K562 (cell line): ENCODE data around the gene NXT1.

Source experiments
- CHD4 ChIP-seq: fragments of 200-600 bp; sonication (generic); IDR thresholded peaks from 3 replicates; pipeline ENCODE4 v1.6.1; 2012; ENCODE audit warnings: low read depth, mild to moderate bottlenecking, mixed read lengths, low read length, inconsistent platforms; ENCODE audit not compliant: insufficient read depth, insufficient replicate concordance, poor library complexity, severe bottlenecking
- EP300 ChIP-seq: IDR thresholded peaks from 2 replicates; pipeline ENCODE4 v1.6.1; 2012; ENCODE audit warnings: low read length, improper control_type of control experiment
- FOXM1 ChIP-seq, 2 experiments: fragments of 450-650 bp in 1 of 2; sonication (generic) in 1 of 2; formaldehyde crosslinking in 1 of 2; IDR thresholded peaks; 2 replicates each; pipeline versions ENCODE4 v1.6.1 to v1.9.0; 2017 to 2022; ENCODE audit warnings: low read depth in 2 of 2, mild to moderate bottlenecking in 2 of 2, missing genetic modification reagents in 1 of 2, moderate library complexity in 1 of 2
- GATA2 ChIP-seq: sonication (generic); formaldehyde crosslinking; IDR thresholded peaks from 2 replicates; pipeline ENCODE4 v1.4.0; 2020; ENCODE audit warnings: mild to moderate bottlenecking, missing genetic modification reagents
- POLR2A ChIP-seq: fragments of 450-650 bp; conservative IDR thresholded peaks from 2 replicates; pipeline ENCODE4 v1.6.1; 2016
- PTBP1 ChIP-seq: fragments of 200-400 bp; formaldehyde crosslinking; IDR thresholded peaks from 2 replicates; pipeline ENCODE4 v1.6.1; 2017; ENCODE audit warnings: low read depth, low read length
- TARDBP ChIP-seq: fragments of 450-650 bp; IDR thresholded peaks from 2 replicates; pipeline ENCODE4 v1.6.1; 2016
- TCF7L2 ChIP-seq: fragments of 150-350 bp; IDR thresholded peaks from 2 replicates; pipeline ENCODE4 v1.6.1; 2016; ENCODE audit warnings: low read depth, mild to moderate bottlenecking, low read length, moderate library complexity
- TEAD4 ChIP-seq, 2 experiments: sonication (generic) in 1 of 2; formaldehyde crosslinking in 1 of 2; IDR thresholded peaks; 2 replicates each; pipeline versions ENCODE4 v1.6.1 to v1.8.0; 2012 to 2022; ENCODE audit warnings: borderline replicate concordance in 1 of 2, inconsistent platforms in 1 of 2, low read length in 1 of 2, mild to moderate bottlenecking in 1 of 2, missing genetic modification reagents in 1 of 2
- ZNF274 ChIP-seq: IDR thresholded peaks from 2 replicates; pipeline ENCODE4 v1.6.1; 2011; ENCODE audit warnings: low read depth, mild to moderate bottlenecking, low read length, moderate library complexity, borderline replicate concordance
- TF ChIP-seq, protein P1 (sequence below): fragments of 450-650 bp; IDR thresholded peaks from 2 replicates; pipeline ENCODE4 v1.6.1; 2016; ENCODE audit warnings: antibody characterized with exemption
- TF ChIP-seq, protein P2 (sequence below): fragments of 450-650 bp; IDR thresholded peaks from 2 replicates; pipeline ENCODE4 v1.6.1; 2016; ENCODE audit warnings: low read depth

DNA sequence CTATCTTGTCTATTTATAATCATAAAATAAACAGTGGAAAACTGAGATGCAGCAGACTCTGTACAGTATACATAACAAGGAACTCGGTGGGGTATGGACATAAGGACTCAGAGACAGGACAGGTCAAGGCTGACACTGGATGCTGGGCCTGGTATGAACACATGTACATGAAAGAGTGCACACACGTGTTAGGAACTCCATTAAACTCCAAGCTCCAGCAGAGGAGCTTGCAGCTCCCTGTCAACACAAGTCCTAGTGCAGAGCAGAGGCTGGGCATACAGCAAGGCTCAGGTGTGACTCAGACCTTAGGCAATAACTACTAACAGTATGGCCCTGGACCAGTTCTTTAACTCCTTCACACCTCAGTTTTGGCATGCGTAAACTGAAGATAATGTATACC lies 53.6 kb downstream of the NXT1 start:
- TF ChIP-seq CHD4 (no peak), TEAD4 (IDR thresholded peaks at IDR 0.05; ENCODE audit: low read length) (no peak), TEAD4 (CRISPR knock-in tag; IDR thresholded peaks at IDR 0.05; ENCODE audit: borderline replicate concordance) (no peak), TCF7L2 (no peak), POLR2A (no peak), PTBP1 (no peak), GATA2 (CRISPR knock-in tag) (no peak), EP300 (no peak), TARDBP (no peak), FOXM1 (IDR thresholded peaks at IDR 0.05; ENCODE audit: low read depth) (no peak), FOXM1 (CRISPR knock-in tag; IDR thresholded peaks at IDR 0.05; ENCODE audit: low read depth) (no peak), ZNF274 (no peak)
- TF ChIP-seq, protein P1, sequence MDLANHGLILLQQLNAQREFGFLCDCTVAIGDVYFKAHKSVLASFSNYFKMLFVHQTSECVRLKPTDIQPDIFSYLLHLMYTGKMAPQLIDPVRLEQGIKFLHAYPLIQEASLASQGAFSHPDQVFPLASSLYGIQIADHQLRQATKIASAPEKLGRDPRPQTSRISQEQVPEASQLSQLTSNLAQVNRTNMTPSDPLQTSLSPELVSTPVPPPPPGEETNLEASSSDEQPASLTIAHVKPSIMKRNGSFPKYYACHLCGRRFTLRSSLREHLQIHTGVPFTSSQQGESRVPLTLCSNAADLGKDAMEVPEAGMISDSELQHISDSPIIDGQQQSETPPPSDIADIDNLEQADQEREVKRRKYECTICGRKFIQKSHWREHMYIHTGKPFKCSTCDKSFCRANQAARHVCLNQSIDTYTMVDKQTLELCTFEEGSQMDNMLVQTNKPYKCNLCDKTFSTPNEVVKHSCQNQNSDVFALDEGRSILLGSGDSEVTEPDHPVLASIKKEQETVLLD, result no peak
- TF ChIP-seq, protein P2, sequence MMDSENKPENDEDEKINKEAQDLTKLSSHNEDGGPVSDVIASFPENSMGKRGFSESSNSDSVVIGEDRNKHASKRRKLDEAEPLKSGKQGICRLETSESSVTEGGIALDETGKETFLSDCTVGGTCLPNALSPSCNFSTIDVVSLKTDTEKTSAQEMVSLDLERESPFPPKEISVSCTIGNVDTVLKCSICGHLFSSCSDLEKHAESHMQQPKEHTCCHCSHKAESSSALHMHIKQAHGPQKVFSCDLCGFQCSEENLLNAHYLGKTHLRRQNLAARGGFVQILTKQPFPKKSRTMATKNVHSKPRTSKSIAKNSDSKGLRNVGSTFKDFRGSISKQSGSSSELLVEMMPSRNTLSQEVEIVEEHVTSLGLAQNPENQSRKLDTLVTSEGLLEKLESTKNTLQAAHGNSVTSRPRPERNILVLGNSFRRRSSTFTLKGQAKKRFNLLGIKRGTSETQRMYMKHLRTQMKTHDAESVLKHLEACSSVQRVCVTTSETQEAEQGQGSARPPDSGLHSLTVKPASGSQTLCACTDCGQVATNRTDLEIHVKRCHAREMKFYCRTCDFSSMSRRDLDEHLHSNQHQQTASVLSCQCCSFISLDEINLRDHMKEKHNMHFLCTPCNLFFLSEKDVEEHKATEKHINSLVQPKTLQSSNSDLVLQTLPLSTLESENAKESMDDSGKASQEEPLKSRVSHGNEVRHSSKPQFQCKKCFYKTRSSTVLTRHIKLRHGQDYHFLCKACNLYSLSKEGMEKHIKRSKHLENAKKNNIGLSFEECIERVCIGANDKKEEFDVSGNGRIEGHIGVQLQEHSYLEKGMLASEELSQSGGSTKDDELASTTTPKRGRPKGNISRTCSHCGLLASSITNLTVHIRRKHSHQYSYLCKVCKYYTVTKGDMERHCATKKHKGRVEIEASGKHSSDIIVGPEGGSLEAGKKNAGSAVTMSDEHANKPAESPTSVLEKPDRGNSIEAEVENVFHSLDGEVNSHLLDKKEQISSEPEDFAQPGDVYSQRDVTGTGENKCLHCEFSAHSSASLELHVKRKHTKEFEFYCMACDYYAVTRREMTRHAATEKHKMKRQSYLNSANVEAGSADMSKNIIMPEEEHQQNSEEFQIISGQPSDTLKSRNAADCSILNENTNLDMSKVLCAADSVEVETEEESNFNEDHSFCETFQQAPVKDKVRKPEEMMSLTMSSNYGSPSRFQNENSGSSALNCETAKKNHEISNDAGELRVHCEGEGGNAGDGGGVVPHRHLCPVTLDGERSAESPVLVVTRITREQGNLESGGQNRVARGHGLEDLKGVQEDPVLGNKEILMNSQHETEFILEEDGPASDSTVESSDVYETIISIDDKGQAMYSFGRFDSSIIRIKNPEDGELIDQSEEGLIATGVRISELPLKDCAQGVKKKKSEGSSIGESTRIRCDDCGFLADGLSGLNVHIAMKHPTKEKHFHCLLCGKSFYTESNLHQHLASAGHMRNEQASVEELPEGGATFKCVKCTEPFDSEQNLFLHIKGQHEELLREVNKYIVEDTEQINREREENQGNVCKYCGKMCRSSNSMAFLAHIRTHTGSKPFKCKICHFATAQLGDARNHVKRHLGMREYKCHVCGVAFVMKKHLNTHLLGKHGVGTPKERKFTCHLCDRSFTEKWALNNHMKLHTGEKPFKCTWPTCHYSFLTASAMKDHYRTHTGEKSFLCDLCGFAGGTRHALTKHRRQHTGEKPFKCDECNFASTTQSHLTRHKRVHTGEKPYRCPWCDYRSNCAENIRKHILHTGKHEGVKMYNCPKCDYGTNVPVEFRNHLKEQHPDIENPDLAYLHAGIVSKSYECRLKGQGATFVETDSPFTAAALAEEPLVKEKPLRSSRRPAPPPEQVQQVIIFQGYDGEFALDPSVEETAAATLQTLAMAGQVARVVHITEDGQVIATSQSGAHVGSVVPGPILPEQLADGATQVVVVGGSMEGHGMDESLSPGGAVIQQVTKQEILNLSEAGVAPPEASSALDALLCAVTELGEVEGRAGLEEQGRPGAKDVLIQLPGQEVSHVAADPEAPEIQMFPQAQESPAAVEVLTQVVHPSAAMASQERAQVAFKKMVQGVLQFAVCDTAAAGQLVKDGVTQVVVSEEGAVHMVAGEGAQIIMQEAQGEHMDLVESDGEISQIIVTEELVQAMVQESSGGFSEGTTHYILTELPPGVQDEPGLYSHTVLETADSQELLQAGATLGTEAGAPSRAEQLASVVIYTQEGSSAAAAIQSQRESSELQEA, result no peak
